Measurements from ENCODE around the gene MYO1B. TPM values are rescaled to one million over a fixed set of nuclear protein-coding genes. Genes with fewer than 3 reads are reported as not detected.

MYO1B gene
- total RNA-seq, 4 donors from 2014 or later, result 16.9 to 43.8 (median 32.9) TPM

- no peak overlapping the region for H3K4me3 ChIP-seq (replicated peaks in 1 of 3)
- no peaks in the 10 kb centered on the region for H3K9me3 ChIP-seq
- no peaks in the 10 kb centered on the region for H3K27me3 ChIP-seq
- H3K36me3 ChIP-seq, result no peaks in the 10 kb centered on the region
- no peak for DNase-seq
- TF ChIP-seq CTCF (IDR thresholded peaks at IDR 0.05) (no peak), POLR2A (IDR thresholded peaks at IDR 0.05) (no peak)
- H3K27ac ChIP-seq, result no peak overlapping the region
- WGBS, 2 donors, result 92 to 95% methylated on average over 7 of the region's 7 CpGs
- H3K4me1 ChIP-seq, result no peaks in the 10 kb centered on the region
- intact Hi-C loops (cut with DNase I), result no loop called here
Measured at GRCh38 chr2:191280290-191280689, 35.1 kb downstream of the MYO1B start.

GRCh38 chr2:191280834-191281756 is 35.9 kb downstream of the MYO1B start:
- no peak overlapping the region for H3K4me3 ChIP-seq (replicated peaks in 1 of 3)
- H3K4me1 ChIP-seq, result no peaks in the 10 kb centered on the region
- no peak for DNase-seq
- TF ChIP-seq CTCF (IDR thresholded peaks at IDR 0.05) (no peak), POLR2A (IDR thresholded peaks at IDR 0.05) (no peak)
- H3K9me3 ChIP-seq, result no peaks in the 10 kb centered on the region
- no peaks in the 10 kb centered on the region for H3K36me3 ChIP-seq
- no peak overlapping the region for H3K27ac ChIP-seq
- intact Hi-C loops (cut with DNase I), result no loop called here
- 82 to 91% methylated on average over 13 of the region's 13 CpGs for WGBS, 2 donors
- H3K27me3 ChIP-seq, result no peaks in the 10 kb centered on the region

GRCh38 chr2:191285252-191285651 is 40.0 kb downstream of the MYO1B start:
- no peak for DNase-seq

GRCh38 chr2:191287820-191288219 is 42.6 kb downstream of the MYO1B start:
- no peak for DNase-seq
- no peak overlapping the region for H3K27ac ChIP-seq
- H3K4me1 ChIP-seq, result peaks cover 0 to 9% of the 10 kb centered on the region in 2 donors
- 84 to 88% methylated on average over 4 of the region's 4 CpGs for WGBS, 2 donors
- H3K9me3 ChIP-seq, result no peaks in the 10 kb centered on the region
- H3K4me3 ChIP-seq (replicated peaks in 1 of 3), result no peak overlapping the region
- no peaks in the 10 kb centered on the region for H3K27me3 ChIP-seq
- TF ChIP-seq POLR2A (IDR thresholded peaks at IDR 0.05) (no peak), CTCF (IDR thresholded peaks at IDR 0.05) (no peak)
- intact Hi-C loops (cut with DNase I), result no loop called here
- no peaks in the 10 kb centered on the region for H3K36me3 ChIP-seq

More at GRCh38 chr2:191285252-191285651, 40.0 kb downstream of the MYO1B start:
- no peaks in the 10 kb centered on the region for H3K27me3 ChIP-seq
- 77 to 86% methylated on average over 11 of the region's 11 CpGs for WGBS, 2 donors
- no peak overlapping the region for H3K4me3 ChIP-seq (replicated peaks in 1 of 3)
- H3K4me1 ChIP-seq, result no peaks in the 10 kb centered on the region
- no peaks in the 10 kb centered on the region for H3K36me3 ChIP-seq
- H3K9me3 ChIP-seq, result no peaks in the 10 kb centered on the region
- TF ChIP-seq CTCF (IDR thresholded peaks at IDR 0.05), result no peak
- no peak for TF ChIP-seq POLR2A (IDR thresholded peaks at IDR 0.05)
- no peak overlapping the region for H3K27ac ChIP-seq
- intact Hi-C loops (cut with DNase I), result no loop called here

GRCh38 chr2:191289049-191289448 is 43.8 kb downstream of the MYO1B start:
- H3K27ac ChIP-seq, result no peak overlapping the region
- no peaks in the 10 kb centered on the region for H3K36me3 ChIP-seq
- DNase-seq, result no peak
- intact Hi-C loops (cut with DNase I), result no loop called here
- H3K4me1 ChIP-seq, result peaks cover 0 to 9% of the 10 kb centered on the region in 2 donors
- no peaks in the 10 kb centered on the region for H3K27me3 ChIP-seq
- no peaks in the 10 kb centered on the region for H3K9me3 ChIP-seq
- TF ChIP-seq CTCF (IDR thresholded peaks at IDR 0.05), result no peak
- 87 to 91% methylated on average over 7 of the region's 7 CpGs for WGBS, 2 donors
- H3K4me3 ChIP-seq (replicated peaks in 1 of 3), result no peak overlapping the region
